22Rv1 (cell line): ENCODE measurements around the gene CNTNAP2.
"Not testable (repeated sequence)": the region's sequence is repeated elsewhere in the genome, so short reads cannot be mapped to it uniquely, and the experiment has no call there.

Source experiments
- H3K27ac ChIP-seq: fragments of 450-650 bp; 2 replicates; pipeline ENCODE4 v1.5.1; 2017
- CTCF ChIP-seq: fragments of 450-650 bp; IDR thresholded peaks from 2 replicates; pipeline ENCODE4 v1.5.1; 2017; ENCODE audit warnings: mild to moderate bottlenecking
- ZFX ChIP-seq: fragments of 450-650 bp; IDR thresholded peaks from 2 replicates; pipeline ENCODE4 v1.6.1; 2017; ENCODE audit warnings: antibody characterized with exemption, borderline replicate concordance

The CNTNAP2 gene

DNA sequence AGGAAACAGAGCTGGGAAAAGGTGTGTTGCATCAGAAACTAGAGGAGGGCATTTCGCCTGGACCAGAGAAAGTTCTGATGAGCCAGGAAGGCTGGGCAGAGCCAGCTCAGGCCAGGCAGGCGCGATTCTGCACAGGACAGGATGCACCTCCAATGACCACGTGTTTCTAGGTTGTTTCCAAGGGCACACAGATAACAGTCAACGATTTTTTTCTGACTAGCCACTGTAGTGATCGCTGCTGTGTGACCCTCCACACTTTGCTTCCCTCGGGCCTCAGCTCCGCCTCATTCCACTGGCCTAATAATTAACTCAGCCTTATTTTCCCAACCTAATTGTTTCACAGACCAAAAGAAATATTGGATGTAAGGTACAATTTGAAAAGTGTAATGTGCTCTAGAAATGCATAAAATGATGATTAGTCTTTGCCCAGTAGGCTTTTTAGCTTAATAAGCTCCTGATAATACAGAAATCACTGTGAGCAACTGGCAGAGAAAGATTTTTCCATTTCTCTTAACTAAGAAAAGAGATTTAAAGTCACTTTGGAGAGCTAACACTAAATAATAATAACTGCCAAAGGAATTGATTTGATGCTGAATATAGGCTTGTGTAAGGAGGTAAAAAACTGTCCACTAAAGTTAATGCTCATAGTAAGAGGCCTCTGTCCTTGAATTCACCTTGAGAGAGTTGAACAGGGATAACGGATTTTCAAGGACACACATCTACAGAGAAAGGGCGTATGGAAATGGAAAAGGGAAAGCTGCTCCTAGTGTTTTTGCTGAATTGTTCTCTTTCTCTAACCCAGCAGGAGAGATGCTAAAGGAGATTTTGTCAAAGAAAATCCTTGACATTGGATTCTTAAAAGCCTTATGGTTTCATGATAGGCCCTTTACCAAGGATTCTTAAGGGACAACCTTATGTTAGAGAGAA lies 2183.0 kb downstream of the CNTNAP2 start:
- TF ChIP-seq CTCF (no peak), ZFX (no peak)
- no peak overlapping the region for H3K27ac ChIP-seq

GRCh38 chr7:148302436-148302835 lies 2185.8 kb downstream of the CNTNAP2 start:
- not testable (repeated sequence) for H3K27ac ChIP-seq

- H3K27ac ChIP-seq = no peak overlapping the region
- no peak for TF ChIP-seq CTCF
- TF ChIP-seq ZFX = no peak
These were observed 2186.9 kb downstream of the CNTNAP2 start for GRCh38 chr7:148303295-148304082.

GRCh38 chr7:148304083-148304335 lies 2187.4 kb downstream of the CNTNAP2 start:
- H3K27ac ChIP-seq = no peak overlapping the region
- TF ChIP-seq ZFX (no peak), CTCF (no peak)

DNA sequence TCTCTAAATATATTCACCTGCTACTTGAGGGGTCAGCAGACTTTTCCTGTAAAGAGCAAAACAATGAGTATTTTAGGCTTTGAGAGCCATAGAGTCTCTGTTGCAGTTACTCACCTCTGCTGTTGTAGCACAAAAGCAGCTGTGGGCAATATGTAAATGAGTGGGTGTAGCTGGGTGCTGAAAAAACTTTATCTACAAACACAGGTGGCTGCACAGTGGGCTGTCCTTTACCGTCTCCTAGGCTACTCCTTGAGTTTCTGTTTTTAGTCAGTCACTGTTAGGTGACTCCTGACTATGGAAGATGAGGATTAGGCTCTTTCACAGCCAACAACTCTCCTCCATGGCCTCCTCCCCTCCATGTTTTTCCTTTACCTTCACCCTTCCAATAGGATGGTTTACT lies 2187.9 kb downstream of the CNTNAP2 start:
- no peak overlapping the region for H3K27ac ChIP-seq
- TF ChIP-seq CTCF (no peak), ZFX (no peak)

DNA sequence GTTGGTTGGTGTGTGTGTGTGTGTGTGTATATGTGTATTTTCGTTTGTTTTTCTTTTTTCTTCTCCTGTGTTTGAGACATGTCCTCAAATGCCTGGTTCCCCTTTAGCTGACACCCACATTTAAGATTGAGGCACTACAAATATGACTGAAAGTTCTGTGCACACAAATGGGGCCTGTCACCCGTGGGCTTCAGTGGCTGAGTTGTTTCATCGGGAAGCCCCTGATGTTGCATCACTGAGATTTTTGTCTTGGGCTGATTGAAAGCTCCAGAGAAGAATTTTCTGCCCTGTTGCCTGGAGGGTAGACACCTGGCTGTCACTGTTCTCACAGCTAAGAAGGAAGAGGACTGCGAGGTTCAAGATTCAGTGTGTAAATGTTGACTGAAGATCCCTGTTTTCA lies 2190.2 kb downstream of the CNTNAP2 start:
- H3K27ac ChIP-seq = no peak overlapping the region
- no peak for TF ChIP-seq CTCF
- no peak for TF ChIP-seq ZFX

- H3K27ac ChIP-seq = no peak overlapping the region
- TF ChIP-seq ZFX = no peak
- no peak for TF ChIP-seq CTCF
These were observed 2201.7 kb downstream of the CNTNAP2 start for GRCh38 chr7:148318102-148318811.
